GM21360 (cell line): ENCODE results near the gene FOXO1.

Source experiments
- ATAC-seq: cut with Tn5 transposase; IDR thresholded peaks from one replicate; pipeline ENCODE4 v1.9.1; 2021; ENCODE audit warnings: mild to moderate bottlenecking, moderate library complexity; ENCODE audit not compliant: unreplicated experiment

The FOXO1 gene

DNA sequence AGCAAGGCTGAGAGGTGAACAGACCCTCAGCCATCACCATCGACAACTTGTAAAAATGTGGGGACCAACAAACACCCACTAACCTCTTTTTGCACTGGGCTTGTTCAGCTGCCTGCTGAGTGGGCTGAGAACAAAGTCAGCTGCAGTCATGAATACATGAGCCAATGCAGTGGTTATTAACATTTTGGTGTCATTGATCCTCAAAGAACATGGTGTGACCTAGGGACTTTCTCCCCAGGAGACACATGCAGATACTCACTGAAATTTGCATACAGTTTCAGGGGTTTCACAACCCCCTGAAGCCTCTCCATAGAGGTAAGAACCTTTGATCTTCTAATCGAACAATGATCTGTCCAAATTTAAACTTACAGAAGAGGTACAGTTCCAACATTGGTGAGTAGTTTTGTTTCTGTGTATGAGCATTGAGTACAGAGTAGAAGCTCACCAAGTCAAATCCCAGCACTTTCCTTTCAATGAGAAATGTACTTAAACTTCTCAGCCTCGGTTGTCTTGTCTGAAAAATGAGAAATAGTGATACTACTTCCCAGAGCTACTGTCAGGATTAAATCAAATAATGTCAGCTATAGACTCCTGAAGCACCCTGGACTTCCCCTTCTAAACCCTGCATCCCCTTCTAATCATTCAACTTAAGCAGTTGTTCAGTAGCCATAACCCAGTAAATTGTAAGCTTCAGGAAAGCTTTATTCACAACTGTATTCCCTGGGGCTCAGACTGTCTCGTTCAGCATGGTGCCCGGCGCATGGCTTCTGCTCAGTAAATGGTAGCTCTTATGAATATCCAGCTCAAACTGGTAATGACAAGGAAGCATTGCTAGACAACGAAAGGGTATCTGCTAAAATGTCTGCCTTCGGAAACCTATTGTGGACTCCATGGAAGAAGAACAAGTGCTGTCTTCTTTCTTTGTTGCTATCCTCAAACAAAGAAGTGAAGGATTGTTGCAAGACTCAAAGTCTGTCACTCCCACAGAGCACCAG is 148.7 kb downstream of the FOXO1 start:
- ATAC-seq: peak; percentile 82

DNA sequence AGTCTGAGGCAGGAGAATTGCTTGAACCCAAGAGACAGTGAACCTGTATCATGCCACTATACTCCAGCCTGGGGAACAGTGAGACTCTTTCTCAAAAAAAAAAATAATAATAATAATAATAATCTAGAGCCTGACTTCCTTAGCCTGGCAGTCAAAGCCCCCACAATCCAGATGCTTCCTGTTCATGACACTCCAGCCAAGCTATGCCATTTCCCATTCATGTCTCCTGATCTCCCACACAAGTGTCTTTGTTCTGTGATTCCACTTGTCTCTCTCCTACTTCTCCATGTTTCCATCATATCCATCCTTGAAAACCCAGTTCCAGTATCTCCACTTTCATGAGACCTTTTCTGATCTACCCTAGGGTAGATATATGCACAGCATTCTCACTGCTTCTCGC is 150.7 kb downstream of the FOXO1 start:
- no peak for ATAC-seq

DNA sequence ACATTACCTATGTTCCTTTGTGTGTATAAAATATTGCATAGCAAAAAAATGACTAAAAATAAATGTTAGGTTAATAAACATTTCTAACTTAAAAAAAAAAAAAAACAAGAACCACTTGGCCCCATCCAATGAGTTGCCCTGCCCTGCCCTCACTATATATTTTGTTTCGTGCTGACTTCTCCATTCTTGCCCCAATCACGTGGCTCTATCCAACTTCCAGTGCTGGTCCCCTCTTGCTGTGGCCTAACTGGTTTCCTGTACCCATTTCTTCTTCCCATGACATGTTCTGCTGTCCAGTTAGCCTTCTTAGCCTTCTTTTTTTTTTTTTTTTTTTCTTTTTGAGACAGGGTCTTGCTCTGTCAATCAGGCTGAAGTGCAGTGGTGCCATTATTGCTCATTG is 151.6 kb downstream of the FOXO1 start:
- ATAC-seq: no peak

DNA sequence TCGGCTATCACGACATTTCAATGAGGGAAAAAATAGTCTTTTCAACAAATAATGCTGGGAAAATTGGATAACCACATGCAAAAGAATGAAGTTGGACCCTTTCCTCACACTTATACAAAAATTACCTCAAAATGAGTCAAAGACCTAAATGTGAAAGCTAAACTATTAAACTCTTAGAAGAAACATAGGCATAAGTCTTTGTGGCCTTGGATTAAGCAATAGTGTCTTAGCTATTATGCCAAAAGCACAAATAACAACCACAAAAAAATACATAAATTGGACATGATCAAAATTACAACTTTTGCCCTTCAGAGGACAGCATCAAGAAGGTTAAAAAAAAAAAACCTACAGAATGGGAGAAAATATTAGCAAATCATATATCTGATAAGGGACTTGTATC is 156.6 kb downstream of the FOXO1 start:
- no peak for ATAC-seq

DNA sequence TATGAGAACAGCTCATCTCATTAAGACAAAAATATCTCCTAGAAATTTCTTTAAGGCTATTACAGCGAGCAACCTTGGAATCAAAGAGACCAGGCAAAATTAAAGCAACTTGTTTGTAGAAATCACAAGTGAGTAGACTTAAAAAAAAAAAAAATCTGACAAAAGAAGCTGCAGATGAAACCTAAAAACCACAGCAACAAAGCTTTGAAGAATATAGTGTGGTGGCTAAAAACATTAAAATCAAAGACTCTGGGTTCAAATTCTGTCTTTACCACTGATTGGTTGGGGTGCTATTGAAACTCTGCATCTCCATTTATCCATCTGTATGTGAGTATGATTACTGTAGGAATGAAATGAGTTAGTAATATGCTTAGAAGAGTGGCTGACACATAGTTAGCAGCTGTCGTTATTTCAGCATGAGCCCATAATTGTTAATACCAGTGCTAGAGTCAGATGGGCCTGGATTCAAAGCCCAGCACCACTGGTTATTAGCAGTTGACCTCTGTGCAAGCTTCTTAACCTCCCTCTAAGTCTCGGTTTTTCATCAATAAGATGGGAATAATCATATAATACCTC is 157.6 kb downstream of the FOXO1 start:
- no peak for ATAC-seq

DNA sequence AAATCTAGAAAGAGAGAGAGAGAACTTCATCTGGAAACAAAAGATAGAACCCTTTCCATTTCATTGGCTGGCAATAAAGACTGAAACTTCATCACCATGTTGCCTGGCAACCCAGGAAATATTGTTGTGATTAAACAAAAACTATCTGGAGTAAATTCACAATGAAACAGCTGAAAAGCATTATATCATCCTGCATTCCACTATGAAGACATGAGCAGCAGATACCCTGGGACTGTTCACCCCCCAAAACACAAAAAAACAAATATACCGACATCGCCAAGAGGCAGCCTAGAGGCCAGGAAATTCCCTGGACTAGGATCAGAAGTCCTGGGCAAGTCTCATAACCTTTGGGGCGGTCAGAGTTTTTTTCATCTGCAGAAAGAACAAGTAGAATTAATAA is 158.3 kb downstream of the FOXO1 start:
- ATAC-seq: no peak

DNA sequence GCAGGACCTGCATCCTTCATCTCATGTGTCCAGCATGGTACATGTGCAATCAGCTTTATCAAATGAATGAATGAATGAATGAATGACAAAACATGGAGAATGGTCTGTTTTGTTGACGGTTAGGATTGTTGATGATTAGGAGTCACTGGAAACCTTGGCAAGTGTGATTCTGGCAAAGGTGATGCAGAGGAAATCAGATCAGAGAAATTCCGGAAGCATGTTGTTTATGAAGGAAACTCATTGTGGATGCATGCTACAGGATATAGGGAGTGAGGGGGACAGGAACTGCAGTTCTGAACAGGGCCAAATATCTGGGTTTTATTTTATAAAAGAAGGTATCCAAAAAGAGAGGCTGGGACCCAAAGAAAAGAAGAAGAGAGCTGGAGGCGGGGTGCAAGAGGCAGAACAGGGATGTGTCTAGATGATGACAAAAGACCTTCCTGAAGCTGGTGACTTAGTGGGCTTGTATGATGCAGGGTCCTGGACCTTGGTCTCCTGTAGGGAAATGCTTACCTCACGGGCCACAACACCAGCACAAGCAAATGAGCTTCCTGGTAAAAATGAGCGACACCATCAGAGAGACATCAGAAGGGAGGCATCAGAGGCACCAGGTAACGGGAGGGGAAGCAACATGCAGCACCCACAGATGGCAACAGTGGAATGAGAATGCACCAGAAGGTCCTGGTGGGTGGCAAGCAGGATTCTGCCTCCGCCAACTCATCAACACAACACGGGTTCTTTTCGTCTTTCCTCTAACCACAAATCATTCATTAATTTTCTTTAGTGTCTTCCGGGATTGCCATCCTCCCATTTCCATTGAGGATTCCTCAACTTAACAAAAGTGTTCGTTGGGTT is 159.6 kb downstream of the FOXO1 start:
- no peak for ATAC-seq
